Activated T-cell treated with anti-CD3 and anti-CD28 coated beads for 48 hours (primary cell): ENCODE data around the gene TRPV3.
"Not testable (repeated sequence)": the region's sequence is repeated elsewhere in the genome, so short reads cannot be mapped to it uniquely, and the experiment has no call there.

Source experiments
- DNase-seq: peaks from one replicate; pipeline ENCODE4 v3.0.0-alpha.2; 2020; ENCODE audit warnings: low read depth

The TRPV3 gene

DNA sequence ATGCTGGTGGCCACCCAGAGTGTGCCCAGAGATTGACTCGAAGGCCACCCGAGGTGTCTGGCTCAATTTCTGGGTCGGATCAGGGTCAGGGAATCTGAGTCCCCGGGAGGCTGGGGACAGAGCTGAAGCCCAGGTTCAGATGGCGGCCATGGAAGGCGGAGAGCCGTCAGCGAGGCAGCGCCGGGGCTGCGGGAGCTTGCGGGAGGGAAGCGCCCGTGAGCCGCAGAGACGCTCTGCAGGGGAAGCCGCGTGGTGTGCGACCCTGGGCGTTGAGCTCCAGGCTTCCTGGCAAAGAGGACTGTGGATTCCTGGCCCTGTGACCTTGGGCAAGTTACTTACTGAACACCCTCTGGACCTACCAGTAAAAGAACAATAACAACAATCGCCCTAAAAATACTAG, 85.5 kb downstream of the TRPV3 start:
- no peak for DNase-seq

DNA sequence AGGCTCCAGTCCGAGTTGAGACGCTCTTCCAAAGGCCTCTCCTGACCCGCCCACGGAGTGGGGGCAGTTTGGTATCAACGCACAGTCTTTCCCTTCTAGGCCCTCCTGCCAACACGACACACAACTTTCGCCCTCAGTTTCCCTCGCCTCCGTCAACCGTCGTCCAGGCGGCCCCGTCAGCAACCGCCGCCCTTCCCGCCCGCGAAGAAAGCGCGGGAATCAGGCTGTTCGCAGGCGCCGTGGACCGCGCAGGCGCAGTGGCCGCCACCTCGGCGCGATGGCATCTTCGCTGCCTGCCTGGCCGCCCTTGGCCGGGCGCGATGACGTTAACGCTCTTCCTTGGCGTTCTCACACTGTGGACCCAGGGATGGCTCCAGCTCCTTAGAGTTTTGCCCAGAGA, 86.0 kb downstream of the TRPV3 start, which contains the start of gene SPATA22:
TSS of gene SPATA22 (minus strand) at position 221 of the 400 bp plus-strand sequence. CDS start 2,494 bp downstream, outside the sequence.
- DNase-seq: no peak

DNA sequence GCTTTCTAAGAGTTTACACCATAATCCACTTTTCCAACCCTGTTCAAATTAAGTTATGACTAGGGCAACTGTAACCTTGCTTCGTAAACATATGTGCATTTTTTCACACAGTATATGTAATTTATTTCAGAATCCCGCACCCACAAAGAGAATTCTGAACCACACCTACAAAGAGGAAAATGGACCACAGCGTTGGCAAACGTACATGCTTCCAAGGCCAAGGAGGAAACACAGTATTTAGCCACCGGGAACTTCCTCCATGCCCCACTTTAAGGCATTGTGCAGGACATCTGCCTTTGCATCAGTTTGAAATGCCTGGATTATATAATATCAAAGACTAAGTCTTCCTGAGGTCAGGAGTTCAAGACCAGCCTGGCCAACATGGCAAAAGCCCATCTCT, 88.1 kb downstream of the TRPV3 start:
- no peak for DNase-seq

DNA sequence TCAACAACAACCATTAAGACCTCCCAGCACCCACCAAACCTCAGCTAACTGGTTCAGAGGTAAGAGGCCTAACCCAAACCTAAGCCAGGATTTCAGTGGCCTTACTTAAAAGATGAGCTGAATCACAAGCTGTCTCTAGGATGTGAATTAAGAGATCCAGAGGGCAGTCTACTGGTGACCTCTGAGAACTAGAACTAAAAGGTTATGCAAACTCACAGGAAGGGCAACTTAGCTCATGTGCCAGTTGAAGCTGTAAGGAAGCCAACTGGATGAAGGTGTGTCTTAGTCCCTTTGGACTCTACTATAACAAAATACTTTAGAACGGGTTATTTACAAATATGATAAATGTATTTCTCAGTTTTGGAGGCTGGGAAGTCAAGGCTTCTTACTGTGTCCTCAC, 91.3 kb downstream of the TRPV3 start:
- not testable (repeated sequence) for DNase-seq
